NCI-H1417 (cell line): ENCODE results near the gene TRPV6.

Experiments used
- DNase-seq, 3 experiments: peaks; one replicate each; lab custom pipeline; 2025; lab: John Stamatoyannopoulos, UW

TRPV6 gene

GRCh38 chr7:142883571-142884285, 1.8 kb downstream of the TRPV6 start:
- no peak for DNase-seq

- DNase-seq = no peak
Observed at GRCh38 chr7:142883145-142883544, 2.4 kb downstream of the TRPV6 start.

GRCh38 chr7:142882338-142882678, 3.2 kb downstream of the TRPV6 start:
- DNase-seq = no peak

GRCh38 chr7:142881586-142882337, 3.8 kb downstream of the TRPV6 start:
- no peak for DNase-seq

- peak in 1 of 3 experiments; percentile 13 for DNase-seq
Observed at GRCh38 chr7:142880876-142881505, 4.6 kb downstream of the TRPV6 start.

GRCh38 chr7:142879060-142879459, 6.5 kb downstream of the TRPV6 start:
- DNase-seq = no peak

- DNase-seq = no peak
Observed at GRCh38 chr7:142878315-142878714, 7.2 kb downstream of the TRPV6 start.

- DNase-seq = no peak
Observed at GRCh38 chr7:142876991-142877910, 8.3 kb downstream of the TRPV6 start.

- no peak for DNase-seq
Observed at GRCh38 chr7:142876236-142876960, 9.1 kb downstream of the TRPV6 start.

GRCh38 chr7:142875456-142875855, 10.1 kb downstream of the TRPV6 start:
- DNase-seq = no peak

- no peak for DNase-seq
Observed at GRCh38 chr7:142874837-142875236, 10.7 kb downstream of the TRPV6 start.

- no peak for DNase-seq
Observed at GRCh38 chr7:142874409-142874808, 11.1 kb downstream of the TRPV6 start.

- DNase-seq = no peak
Observed at GRCh38 chr7:142873871-142874270, 11.7 kb downstream of the TRPV6 start.

- peak in 1 of 3 experiments; percentile 10 for DNase-seq
Observed at GRCh38 chr7:142873281-142873784, 12.2 kb downstream of the TRPV6 start.

- DNase-seq = no peak
Observed at GRCh38 chr7:142872106-142872675, 13.4 kb downstream of the TRPV6 start.

GRCh38 chr7:142871260-142872105, 14.1 kb downstream of the TRPV6 start:
- no peak for DNase-seq

- DNase-seq = no peak
Observed at GRCh38 chr7:142870566-142871259, 14.8 kb downstream of the TRPV6 start.

GRCh38 chr7:142870147-142870559, 15.4 kb downstream of the TRPV6 start:
- DNase-seq = no peak

- no peak for DNase-seq
Observed at GRCh38 chr7:142869434-142869833, 16.1 kb downstream of the TRPV6 start.
